ENCODE data around the gene RPS6KA5.
A peak's percentile ranks its signal among the peaks of the same experiment; 100 is the strongest.
"Not testable (repeated sequence)": the region's sequence is repeated elsewhere in the genome, so short reads cannot be mapped to it uniquely, and the experiment has no call there.

The RPS6KA5 gene

GRCh38 chr14:91088585-91089235, 28.3 kb upstream of the RPS6KA5 start:
- peak overlapping the region; percentile 35 for H3K9ac ChIP-seq (ENCODE audit: low read length)
- H3K36me3 ChIP-seq (ENCODE audit: control insufficient read depth, insufficient read depth, low read length) = no peaks in the 10 kb centered on the region

GRCh38 chr14:91087470-91087869, 27.0 kb upstream of the RPS6KA5 start:
- Histone ChIP-seq H3K4me1 (ENCODE audit: control insufficient read depth, insufficient read depth, low read length) (peaks cover 38% of the 10 kb centered on the region), H3K9ac (ENCODE audit: low read length) (peak overlapping the region; percentile 35)
- not testable (repeated sequence) for H3K36me3 ChIP-seq (ENCODE audit: control insufficient read depth, insufficient read depth, low read length); H3K9me3 ChIP-seq (ENCODE audit: control insufficient read depth, low read length); H3K27me3 ChIP-seq (ENCODE audit: control insufficient read depth, insufficient read depth, low read length); H3K4me3 ChIP-seq (ENCODE audit: low read length)

More at GRCh38 chr14:91088585-91089235, 28.3 kb upstream of the RPS6KA5 start:
- Histone ChIP-seq H3K27me3 (ENCODE audit: control insufficient read depth, insufficient read depth, low read length) (no peaks in the 10 kb centered on the region), H3K4me1 (ENCODE audit: control insufficient read depth, insufficient read depth, low read length) (peaks cover 34% of the 10 kb centered on the region), H3K9me3 (ENCODE audit: control insufficient read depth, low read length) (no peaks in the 10 kb centered on the region), H3K4me3 (ENCODE audit: low read length) (no peak overlapping the region)

- no peaks in the 10 kb centered on the region for H3K36me3 ChIP-seq (ENCODE audit: control insufficient read depth, insufficient read depth, low read length)
- H3K9me3 ChIP-seq (ENCODE audit: control insufficient read depth, low read length) = no peaks in the 10 kb centered on the region
- peaks cover 34% of the 10 kb centered on the region for H3K4me1 ChIP-seq (ENCODE audit: control insufficient read depth, insufficient read depth, low read length)
- no peak overlapping the region for H3K9ac ChIP-seq (ENCODE audit: low read length)
- H3K4me3 ChIP-seq (ENCODE audit: low read length) = no peak overlapping the region
- no peaks in the 10 kb centered on the region for H3K27me3 ChIP-seq (ENCODE audit: control insufficient read depth, insufficient read depth, low read length)
These were observed 24.1 kb upstream of the RPS6KA5 start for GRCh38 chr14:91084516-91084915.

- H3K9me3 ChIP-seq (ENCODE audit: control insufficient read depth, low read length) = no peaks in the 10 kb centered on the region
- H3K27me3 ChIP-seq (ENCODE audit: control insufficient read depth, insufficient read depth, low read length) = no peaks in the 10 kb centered on the region
These were observed 21.8 kb upstream of the RPS6KA5 start for GRCh38 chr14:91082282-91082681.

GRCh38 chr14:91080071-91080470, 19.6 kb upstream of the RPS6KA5 start:
- Histone ChIP-seq H3K4me1 (ENCODE audit: control insufficient read depth, insufficient read depth, low read length) (peaks cover 12% of the 10 kb centered on the region), H3K36me3 (ENCODE audit: control insufficient read depth, insufficient read depth, low read length) (no peaks in the 10 kb centered on the region)

More at GRCh38 chr14:91082282-91082681, 21.8 kb upstream of the RPS6KA5 start:
- no peak overlapping the region for H3K9ac ChIP-seq (ENCODE audit: low read length)
- H3K4me1 ChIP-seq (ENCODE audit: control insufficient read depth, insufficient read depth, low read length) = peaks cover 18% of the 10 kb centered on the region
- no peak overlapping the region for H3K4me3 ChIP-seq (ENCODE audit: low read length)
- no peaks in the 10 kb centered on the region for H3K36me3 ChIP-seq (ENCODE audit: control insufficient read depth, insufficient read depth, low read length)

GRCh38 chr14:91078095-91078737, 17.8 kb upstream of the RPS6KA5 start:
- H3K9ac ChIP-seq (ENCODE audit: low read length) = no peak overlapping the region
- no peaks in the 10 kb centered on the region for H3K9me3 ChIP-seq (ENCODE audit: control insufficient read depth, low read length)
- H3K4me1 ChIP-seq (ENCODE audit: control insufficient read depth, insufficient read depth, low read length) = peaks cover 12% of the 10 kb centered on the region
- no peak overlapping the region for H3K4me3 ChIP-seq (ENCODE audit: low read length)
- H3K36me3 ChIP-seq (ENCODE audit: control insufficient read depth, insufficient read depth, low read length) = no peaks in the 10 kb centered on the region
- no peaks in the 10 kb centered on the region for H3K27me3 ChIP-seq (ENCODE audit: control insufficient read depth, insufficient read depth, low read length)

More at GRCh38 chr14:91080071-91080470, 19.6 kb upstream of the RPS6KA5 start:
- H3K9ac ChIP-seq (ENCODE audit: low read length) = no peak overlapping the region
- H3K27me3 ChIP-seq (ENCODE audit: control insufficient read depth, insufficient read depth, low read length) = no peaks in the 10 kb centered on the region
- no peaks in the 10 kb centered on the region for H3K9me3 ChIP-seq (ENCODE audit: control insufficient read depth, low read length)
- H3K4me3 ChIP-seq (ENCODE audit: low read length) = no peak overlapping the region

- no peaks in the 10 kb centered on the region for H3K9me3 ChIP-seq (ENCODE audit: control insufficient read depth, low read length)
- H3K4me3 ChIP-seq (ENCODE audit: low read length) = no peak overlapping the region
- H3K4me1 ChIP-seq (ENCODE audit: control insufficient read depth, insufficient read depth, low read length) = no peaks in the 10 kb centered on the region
- no peaks in the 10 kb centered on the region for H3K27me3 ChIP-seq (ENCODE audit: control insufficient read depth, insufficient read depth, low read length)
- no peak overlapping the region for H3K9ac ChIP-seq (ENCODE audit: low read length)
- H3K36me3 ChIP-seq (ENCODE audit: control insufficient read depth, insufficient read depth, low read length) = no peaks in the 10 kb centered on the region
These were observed 15.1 kb upstream of the RPS6KA5 start for GRCh38 chr14:91075553-91075952.

GRCh38 chr14:91070572-91070971, 10.1 kb upstream of the RPS6KA5 start:
- Histone ChIP-seq H3K4me3 (ENCODE audit: low read length) (no peak overlapping the region), H3K4me1 (ENCODE audit: control insufficient read depth, insufficient read depth, low read length) (no peaks in the 10 kb centered on the region), H3K27me3 (ENCODE audit: control insufficient read depth, insufficient read depth, low read length) (no peaks in the 10 kb centered on the region), H3K36me3 (ENCODE audit: control insufficient read depth, insufficient read depth, low read length) (no peaks in the 10 kb centered on the region), H3K9ac (ENCODE audit: low read length) (no peak overlapping the region), H3K9me3 (ENCODE audit: control insufficient read depth, low read length) (no peaks in the 10 kb centered on the region)

- no peaks in the 10 kb centered on the region for H3K27me3 ChIP-seq (ENCODE audit: control insufficient read depth, insufficient read depth, low read length)
- no peaks in the 10 kb centered on the region for H3K9me3 ChIP-seq (ENCODE audit: control insufficient read depth, low read length)
- no peaks in the 10 kb centered on the region for H3K4me1 ChIP-seq (ENCODE audit: control insufficient read depth, insufficient read depth, low read length)
- H3K9ac ChIP-seq (ENCODE audit: low read length) = no peak overlapping the region
- H3K4me3 ChIP-seq (ENCODE audit: low read length) = no peak overlapping the region
- no peaks in the 10 kb centered on the region for H3K36me3 ChIP-seq (ENCODE audit: control insufficient read depth, insufficient read depth, low read length)
These were observed 8.2 kb upstream of the RPS6KA5 start for GRCh38 chr14:91068642-91069041.

GRCh38 chr14:91067186-91067585, 6.7 kb upstream of the RPS6KA5 start:
- no peaks in the 10 kb centered on the region for H3K27me3 ChIP-seq (ENCODE audit: control insufficient read depth, insufficient read depth, low read length)
- H3K36me3 ChIP-seq (ENCODE audit: control insufficient read depth, insufficient read depth, low read length) = no peaks in the 10 kb centered on the region
- no peaks in the 10 kb centered on the region for H3K9me3 ChIP-seq (ENCODE audit: control insufficient read depth, low read length)
- H3K4me3 ChIP-seq (ENCODE audit: low read length) = no peak overlapping the region
- no peaks in the 10 kb centered on the region for H3K4me1 ChIP-seq (ENCODE audit: control insufficient read depth, insufficient read depth, low read length)
- H3K9ac ChIP-seq (ENCODE audit: low read length) = no peak overlapping the region

GRCh38 chr14:91065266-91065665, 4.8 kb upstream of the RPS6KA5 start:
- Histone ChIP-seq H3K27me3 (ENCODE audit: control insufficient read depth, insufficient read depth, low read length) (no peaks in the 10 kb centered on the region), H3K9me3 (ENCODE audit: control insufficient read depth, low read length) (no peaks in the 10 kb centered on the region), H3K4me3 (ENCODE audit: low read length) (no peak overlapping the region), H3K36me3 (ENCODE audit: control insufficient read depth, insufficient read depth, low read length) (no peaks in the 10 kb centered on the region), H3K4me1 (ENCODE audit: control insufficient read depth, insufficient read depth, low read length) (peaks cover 4% of the 10 kb centered on the region), H3K9ac (ENCODE audit: low read length) (no peak overlapping the region)

GRCh38 chr14:91063119-91063518, 2.7 kb upstream of the RPS6KA5 start:
- H3K9me3 ChIP-seq (ENCODE audit: control insufficient read depth, low read length) = no peaks in the 10 kb centered on the region
- no peaks in the 10 kb centered on the region for H3K36me3 ChIP-seq (ENCODE audit: control insufficient read depth, insufficient read depth, low read length)
- no peak overlapping the region for H3K9ac ChIP-seq (ENCODE audit: low read length)
- peaks cover 4% of the 10 kb centered on the region for H3K4me1 ChIP-seq (ENCODE audit: control insufficient read depth, insufficient read depth, low read length)
- H3K4me3 ChIP-seq (ENCODE audit: low read length) = no peak overlapping the region
- H3K27me3 ChIP-seq (ENCODE audit: control insufficient read depth, insufficient read depth, low read length) = no peaks in the 10 kb centered on the region

Measured in mucosa of stomach (tissue), 1 donor.